Kidney (tissue), 14 donors: ENCODE measurements around the gene TMEM54. TPM values are rescaled to one million over a fixed set of nuclear protein-coding genes. Genes with fewer than 3 reads are reported as not detected.

Source experiments
- DNase-seq, 5 donors: peaks; one replicate each; pipeline ENCODE4 v3.0.0-alpha.2; 2013 to 2020
- FAIRE-seq: peaks from 2 replicates; lab custom pipeline; 2012; peaks lifted over from hg19 to GRCh38; lab: Jason Lieb, UNC
- H3K27ac ChIP-seq, 2 donors: one replicate each; pipeline ENCODE4 v1.7.0; 2013; ENCODE audit warnings: low read depth in 2 of 2, low read length in 2 of 2, inconsistent platforms in 1 of 2
- H3K27me3 ChIP-seq: one replicate; pipeline ENCODE4 v1.7.1; 2013; ENCODE audit warnings: low read length, inconsistent platforms; ENCODE audit not compliant: control insufficient read depth, insufficient read depth
- H3K36me3 ChIP-seq, 3 donors: one replicate each; pipeline versions ENCODE4 v1.7.0 to v1.7.1; 2013; ENCODE audit warnings: low read length in 3 of 3, control low read depth in 1 of 3, inconsistent platforms in 1 of 3; ENCODE audit not compliant: insufficient read depth in 3 of 3, control insufficient read depth in 2 of 3
- H3K4me1 ChIP-seq, 3 donors: one replicate each; pipeline versions ENCODE4 v1.7.0 to v1.7.1; 2013; ENCODE audit warnings: low read length in 3 of 3, inconsistent platforms in 1 of 3, low read depth in 1 of 3; ENCODE audit not compliant: control insufficient read depth in 2 of 3, insufficient read depth in 2 of 3
- H3K4me3 ChIP-seq, 3 donors: one replicate each; pipeline versions ENCODE4 v1.7.0 to v1.8.1; 2013; ENCODE audit warnings: low read length in 3 of 3, control low read depth in 1 of 3, inconsistent platforms in 1 of 3
- H3K9ac ChIP-seq, 3 donors: one replicate each; pipeline versions ENCODE4 v1.7.0 to v1.7.1; 2013; ENCODE audit warnings: low read length in 3 of 3, control low read depth in 1 of 3, inconsistent platforms in 1 of 3
- H3K9me3 ChIP-seq, 3 donors: one replicate each; pipeline versions ENCODE4 v1.7.0 to v1.7.1; 2013; ENCODE audit warnings: low read length in 3 of 3, control low read depth in 1 of 3, inconsistent platforms in 1 of 3; ENCODE audit not compliant: control insufficient read depth in 2 of 3, insufficient read depth in 1 of 3
- CTCF ChIP-seq: IDR thresholded peaks from 3 replicates; pipeline ENCODE4 v1.5.1; 2012; ENCODE audit warnings: mild to moderate bottlenecking, moderate library complexity, borderline replicate concordance; ENCODE audit not compliant: insufficient read depth; ENCODE audit errors: extremely low read depth
- intact Hi-C: fragments of 100-400 bp; cut with DNase I; formaldehyde crosslinking; loops from one replicate; pipeline ENCODE4 v1.11.1; 2022
- polyA plus RNA-seq: library from polyadenylated mRNA; stranded (reverse); fragments of 350-450 nt; fragmentation: Illumina TruSeq; extraction: RNeasy Lipid Tissue Mini Kit (QIAGEN cat#74804); gene quantifications from one replicate; pipeline ENCODE4 v1.2.3, GENCODE V29; 2014; ENCODE audit warnings: low read depth, low replicate concordance; ENCODE audit not compliant: insufficient read depth
- total RNA-seq: library from RNA; stranded (reverse); fragmentation: NEBNext Ultra II Directional; extraction: Animal tissue kit (Norgen Biotek cat#: 25700); gene quantifications from one replicate; pipeline ENCODE4 v1.2.1, GENCODE V29; 2021
- donor health status: control.
- donor health status: control.
- donor health status: control.
- donor health status: control.
- donor health status: control.
- donor health status: DM: yes; HTN: yes; CAD: no.
- donor health status: Normal renal cell carcinoma (clear cell type).

The TMEM54 gene
- total and polyA plus RNA-seq, 2 donors from 2014 or later = 45.9 to 55.2 TPM

GRCh38 chr1:32933742-32934322 is 32.6 kb upstream of the TMEM54 start:
- DNase-seq (peak in 2 of 5 donors; percentile 46 to 73), FAIRE-seq (no peak)
- intact Hi-C loops = no loop called here

GRCh38 chr1:32931760-32932159 is 30.6 kb upstream of the TMEM54 start:
- no peak for DNase-seq

More at GRCh38 chr1:32933742-32934322, 32.6 kb upstream of the TMEM54 start:
- Histone ChIP-seq H3K9me3 (no peaks in the 10 kb centered on the region), H3K27ac (peak overlapping the region; percentile 65 to 71), H3K9ac (peak overlapping the region in 2 of 3 donors; percentile 8 to 31), H3K4me1 (peaks cover 0 to 16% (median 7%) of the 10 kb centered on the region in 3 donors), H3K36me3 (peaks cover 5 to 16% (median 9%) of the 10 kb centered on the region in 3 donors), H3K4me3 (no peak overlapping the region), H3K27me3 (no peaks in the 10 kb centered on the region)
- no peak for TF ChIP-seq CTCF

GRCh38 chr1:32929366-32929765 is 28.2 kb upstream of the TMEM54 start:
- Histone ChIP-seq H3K36me3 (no peaks in the 10 kb centered on the region), H3K4me3 (no peak overlapping the region), H3K27ac (no peak overlapping the region), H3K9me3 (no peaks in the 10 kb centered on the region), H3K4me1 (peaks cover 0 to 9% (median 8%) of the 10 kb centered on the region in 3 donors), H3K9ac (no peak overlapping the region), H3K27me3 (no peaks in the 10 kb centered on the region)
- FAIRE-seq (no peak), DNase-seq (no peak)
- intact Hi-C loops = loop anchor here (10.0 kb wide), 1 partner anchor 135 kb away; no protein-coding TSS in a partner anchor
- no peak for TF ChIP-seq CTCF

More at GRCh38 chr1:32931760-32932159, 30.6 kb upstream of the TMEM54 start:
- no peaks in the 10 kb centered on the region for H3K27me3 ChIP-seq
- H3K4me3 ChIP-seq = no peak overlapping the region
- intact Hi-C loops = no loop called here
- no peak overlapping the region for H3K9ac ChIP-seq
- no peak for FAIRE-seq
- H3K9me3 ChIP-seq = no peaks in the 10 kb centered on the region
- TF ChIP-seq CTCF = no peak
- H3K27ac ChIP-seq = no peak overlapping the region
- peaks cover 0 to 16% (median 7%) of the 10 kb centered on the region in 3 donors for H3K4me1 ChIP-seq
- H3K36me3 ChIP-seq = peaks cover under 1 to 3% (median 1%) of the 10 kb centered on the region in 3 donors
